NOMO-1 treated with dmso at 0.1 percent for 144 hours (cell line): ENCODE data around the gene CREG2.
"Not testable (repeated sequence)": the region's sequence is repeated elsewhere in the genome, so short reads cannot be mapped to it uniquely, and the experiment has no call there.

Experiments used
- DNase-seq: peaks from one replicate; lab custom pipeline; 2025; ENCODE audit not compliant: unreplicated experiment; lab: John Stamatoyannopoulos, UW

Gene CREG2

GRCh38 chr2:101374821-101375561, 12.3 kb downstream of the CREG2 start:
- DNase-seq, result no peak

- no peak for DNase-seq
Measured at GRCh38 chr2:101372792-101373191, 14.5 kb downstream of the CREG2 start.

GRCh38 chr2:101371636-101372035, 15.7 kb downstream of the CREG2 start:
- DNase-seq, result no peak

- no peak for DNase-seq
Measured at GRCh38 chr2:101369100-101369499, 18.2 kb downstream of the CREG2 start.

- DNase-seq, result no peak
Measured at GRCh38 chr2:101368376-101368775, 18.9 kb downstream of the CREG2 start.

- DNase-seq, result no peak
Measured at GRCh38 chr2:101367508-101367907, 19.8 kb downstream of the CREG2 start.

- no peak for DNase-seq
Measured at GRCh38 chr2:101364878-101365277, 22.4 kb downstream of the CREG2 start.

GRCh38 chr2:101362777-101363176, 24.5 kb downstream of the CREG2 start:
- no peak for DNase-seq

GRCh38 chr2:101362316-101362715, 25.0 kb downstream of the CREG2 start:
- no peak for DNase-seq

- DNase-seq, result no peak
Measured at GRCh38 chr2:101361522-101361921, 25.8 kb downstream of the CREG2 start.

GRCh38 chr2:101361121-101361520, 26.2 kb downstream of the CREG2 start:
- DNase-seq, result peak; percentile 11

- no peak for DNase-seq
Measured at GRCh38 chr2:101360232-101360631, 27.1 kb downstream of the CREG2 start.

- DNase-seq, result no peak
Measured at GRCh38 chr2:101359410-101359954, 27.8 kb downstream of the CREG2 start.

- no peak for DNase-seq
Measured at GRCh38 chr2:101357376-101357775, 29.9 kb downstream of the CREG2 start.

GRCh38 chr2:101356521-101356920, 30.8 kb downstream of the CREG2 start:
- no peak for DNase-seq

GRCh38 chr2:101356055-101356454, 31.2 kb downstream of the CREG2 start:
- DNase-seq, result no peak

GRCh38 chr2:101355401-101356054, 31.8 kb downstream of the CREG2 start:
- no peak for DNase-seq

- no peak for DNase-seq
Measured at GRCh38 chr2:101354420-101355311, 32.6 kb downstream of the CREG2 start.

GRCh38 chr2:101352631-101353030, 34.7 kb downstream of the CREG2 start:
- not testable (repeated sequence) for DNase-seq

GRCh38 chr2:101351207-101351606, 36.1 kb downstream of the CREG2 start:
- DNase-seq, result no peak

- no peak for DNase-seq
Measured at GRCh38 chr2:101349893-101350662, 37.2 kb downstream of the CREG2 start.
